Erythroblast (primary cell): ENCODE data around the gene FAM111A.
"Not testable (repeated sequence)": the region's sequence is repeated elsewhere in the genome, so short reads cannot be mapped to it uniquely, and the experiment has no call there.

Experiments used
- GATA1 ChIP-seq: IDR thresholded peaks from 2 replicates; pipeline ENCODE4 v1.6.1; 2011; ENCODE audit warnings: low read depth, mild to moderate bottlenecking, control low read depth, low read length, moderate library complexity
- POLR2A ChIP-seq: IDR thresholded peaks from 2 replicates; pipeline ENCODE4 v1.6.1; 2011; ENCODE audit warnings: mild to moderate bottlenecking, low read length

GRCh38 chr11:59097938-59098337 is 44.7 kb upstream of the FAM111A start:
- not testable (repeated sequence) for TF ChIP-seq POLR2A, GATA1
